SU-DHL-6 (cell line): ENCODE results near the gene NRSN2.

ENCODE experiments used
- H2AFZ ChIP-seq: fragments of 200-600 bp; sonication (generic); 2 replicates; pipeline ENCODE4 v1.6.1; 2014; ENCODE audit warnings: low read depth, mild to moderate bottlenecking, moderate library complexity, mixed read lengths, antibody characterized with exemption, low read length; ENCODE audit not compliant: severe bottlenecking
- H3F3A ChIP-seq: fragments of 200-600 bp; shearing (Covaris generic); 2 replicates; pipeline ENCODE4 v1.6.0; 2016; ENCODE audit warnings: antibody characterized with exemption, mild to moderate bottlenecking; ENCODE audit not compliant: insufficient read depth
- H3K27ac ChIP-seq: fragments of 200-600 bp; sonication (generic); 2 replicates; pipeline ENCODE4 v1.5.1; 2016; ENCODE audit warnings: low read depth, mild to moderate bottlenecking, low read length, moderate library complexity, mixed read lengths
- H3K27me3 ChIP-seq: fragments of 200-600 bp; sonication (generic), shearing (Covaris generic); 2 replicates; pipeline ENCODE4 v1.6.0; 2014; ENCODE audit warnings: mild to moderate bottlenecking, low read length
- H3K36me3 ChIP-seq: fragments of 200-600 bp; sonication (generic); 2 replicates; pipeline ENCODE4 v1.6.1; 2014; ENCODE audit warnings: mild to moderate bottlenecking, low read length, mixed read lengths
- H3K4me2 ChIP-seq: fragments of 300-600, 200-600 bp; shearing (Covaris generic), sonication (generic); 2 replicates; pipeline ENCODE4 v1.6.0; 2014; ENCODE audit warnings: low read length, low read depth, mild to moderate bottlenecking; ENCODE audit not compliant: poor library complexity, severe bottlenecking
- H3K4me3 ChIP-seq: fragments of 200-600 bp; sonication (generic); 2 replicates; pipeline ENCODE4 v1.5.1; 2014; ENCODE audit warnings: antibody characterized with exemption, low read length, mild to moderate bottlenecking, mixed read lengths; ENCODE audit not compliant: insufficient read depth, poor library complexity, severe bottlenecking
- H3K79me2 ChIP-seq: fragments of 200-600 bp; sonication (generic); 2 replicates; pipeline ENCODE4 v1.6.1; 2014; ENCODE audit warnings: mild to moderate bottlenecking, low read length, moderate library complexity; ENCODE audit not compliant: insufficient read depth
- H3K9ac ChIP-seq: fragments of 200-600 bp; sonication (generic); 2 replicates; pipeline ENCODE4 v1.7.0; 2014; ENCODE audit warnings: mild to moderate bottlenecking, low read length
- H3K9me2 ChIP-seq: fragments of 200-600 bp; sonication (generic); replicated peaks from 2 replicates; pipeline ENCODE4 v1.6.1; 2014; ENCODE audit warnings: low read length; ENCODE audit not compliant: insufficient read depth
- H3K9me3 ChIP-seq: fragments of 200-600 bp; sonication (generic); 2 replicates; pipeline ENCODE4 v1.6.1; 2014; ENCODE audit warnings: low read length, mixed read lengths; ENCODE audit not compliant: insufficient read depth
- H4K20me1 ChIP-seq: fragments of 200-600 bp; sonication (generic); 2 replicates; pipeline ENCODE4 v1.6.1; 2014; ENCODE audit warnings: low read depth, mild to moderate bottlenecking, antibody characterized with exemption, low read length, moderate library complexity, mixed read lengths
- CTCF ChIP-seq: fragments of 200-600 bp; sonication (generic); IDR thresholded peaks from one replicate; pipeline ENCODE4 v1.5.1; 2017; ENCODE audit warnings: antibody characterized with exemption, mild to moderate bottlenecking, low read length, moderate library complexity; ENCODE audit not compliant: insufficient read depth, poor library complexity, severe bottlenecking
- EZH2phosphoT487 ChIP-seq: fragments of 200-600 bp; sonication (generic), shearing (Covaris generic); conservative IDR thresholded peaks from 2 replicates; pipeline ENCODE4 v1.6.1; 2018; ENCODE audit warnings: mild to moderate bottlenecking, antibody characterized with exemption, low read length, moderate library complexity, mixed read lengths

The NRSN2 gene

GRCh38 chr20:310645-311044, 36.3 kb upstream of the NRSN2 start:
- Histone ChIP-seq H3K36me3 (no peaks in the 10 kb centered on the region), H3K9me3 (no peaks in the 10 kb centered on the region), H3K79me2 (no peaks in the 10 kb centered on the region), H3K27me3 (no peaks in the 10 kb centered on the region), H3K9ac (no peak overlapping the region), H3K4me3 (no peak overlapping the region), H4K20me1 (no peaks in the 10 kb centered on the region), H2AFZ (no peak overlapping the region), H3K27ac (no peak overlapping the region), H3K4me2 (peak overlapping the region; percentile 32), H3K9me2 (no peaks in the 10 kb centered on the region), H3F3A (no peaks in the 10 kb centered on the region)
- no peak for TF ChIP-seq EZH2phosphoT487
- TF ChIP-seq CTCF: no peak

DNA sequence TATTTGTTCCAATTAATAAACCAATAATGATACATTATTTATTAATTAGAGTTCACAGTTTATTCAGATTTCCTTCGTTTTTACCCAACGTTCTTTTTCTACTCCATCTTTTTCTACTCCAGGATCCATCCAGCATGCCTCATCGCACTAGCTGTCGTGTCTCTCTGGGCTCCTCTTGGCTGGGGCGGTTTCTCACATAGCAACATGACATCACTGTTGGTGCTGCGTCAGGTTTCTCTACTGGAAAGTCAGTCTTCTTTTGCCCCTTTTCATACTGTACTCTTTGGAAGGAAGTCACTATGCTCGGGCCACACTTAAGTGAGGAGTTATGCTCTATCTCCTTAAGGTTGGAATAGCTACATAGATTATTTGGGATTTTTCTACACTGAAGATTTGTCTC, 35.3 kb upstream of the NRSN2 start:
- H3K9me2 ChIP-seq: no peaks in the 10 kb centered on the region
- H3K36me3 ChIP-seq: no peaks in the 10 kb centered on the region
- H2AFZ ChIP-seq: no peak overlapping the region
- H4K20me1 ChIP-seq: no peaks in the 10 kb centered on the region
- no peaks in the 10 kb centered on the region for H3K27me3 ChIP-seq
- H3K4me3 ChIP-seq: no peak overlapping the region
- no peaks in the 10 kb centered on the region for H3F3A ChIP-seq
- no peak overlapping the region for H3K9ac ChIP-seq
- TF ChIP-seq EZH2phosphoT487: no peak
- TF ChIP-seq CTCF: no peak
- no peaks in the 10 kb centered on the region for H3K79me2 ChIP-seq
- no peaks in the 10 kb centered on the region for H3K9me3 ChIP-seq
- H3K27ac ChIP-seq: no peak overlapping the region
- no peak overlapping the region for H3K4me2 ChIP-seq

DNA sequence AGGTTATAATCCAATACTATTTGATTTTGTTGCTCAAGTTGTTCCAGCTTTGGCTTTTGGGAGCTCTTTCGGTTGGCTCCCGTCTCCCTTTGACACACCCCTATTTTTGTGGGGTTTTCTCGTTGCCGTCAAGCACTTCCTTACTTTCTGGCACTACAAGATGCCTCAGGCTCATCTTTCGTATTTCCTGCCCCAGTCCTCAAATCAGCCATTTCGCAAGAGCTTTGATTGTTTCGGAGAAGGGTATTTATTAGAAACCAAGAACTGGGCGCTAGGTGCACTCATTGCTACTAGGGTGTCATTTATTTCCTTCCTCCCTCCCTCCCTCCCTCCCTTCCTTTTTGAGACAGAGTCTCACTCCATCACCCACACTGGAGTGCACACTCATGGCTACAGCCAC, 34.8 kb upstream of the NRSN2 start:
- H4K20me1 ChIP-seq: no peaks in the 10 kb centered on the region
- TF ChIP-seq EZH2phosphoT487 (no peak), CTCF (no peak)
- H3K27me3 ChIP-seq: no peaks in the 10 kb centered on the region
- H2AFZ ChIP-seq: no peak overlapping the region
- H3K79me2 ChIP-seq: no peaks in the 10 kb centered on the region
- H3K9me3 ChIP-seq: no peaks in the 10 kb centered on the region
- H3F3A ChIP-seq: no peaks in the 10 kb centered on the region
- no peaks in the 10 kb centered on the region for H3K36me3 ChIP-seq
- no peaks in the 10 kb centered on the region for H3K9me2 ChIP-seq
- H3K27ac ChIP-seq: no peak overlapping the region
- H3K4me2 ChIP-seq: no peak overlapping the region
- H3K4me3 ChIP-seq: no peak overlapping the region
- H3K9ac ChIP-seq: no peak overlapping the region

GRCh38 chr20:312866-313265, 34.0 kb upstream of the NRSN2 start:
- Histone ChIP-seq H3K4me3 (no peak overlapping the region), H3K27ac (no peak overlapping the region), H3K9me2 (no peaks in the 10 kb centered on the region), H3K79me2 (no peaks in the 10 kb centered on the region), H4K20me1 (no peaks in the 10 kb centered on the region), H2AFZ (no peak overlapping the region), H3K27me3 (no peaks in the 10 kb centered on the region), H3K9ac (no peak overlapping the region), H3F3A (no peaks in the 10 kb centered on the region), H3K4me2 (no peak overlapping the region), H3K9me3 (no peaks in the 10 kb centered on the region), H3K36me3 (no peaks in the 10 kb centered on the region)
- TF ChIP-seq EZH2phosphoT487 (no peak), CTCF (no peak)
